HepG2 (cell line): ENCODE data around the gene LCN12. TPM values are rescaled to one million over a fixed set of nuclear protein-coding genes. Genes with fewer than 3 reads are reported as not detected.

Experiments
- ASH2L ChIP-seq: fragments of 300-600, 200-600 bp; sonication (generic); IDR thresholded peaks from 2 replicates; pipeline ENCODE4 v1.7.0; 2017; ENCODE audit warnings: low read depth, mild to moderate bottlenecking, moderate library complexity, mixed read lengths, low read length; ENCODE audit not compliant: insufficient read length
- DNMT3B ChIP-seq: conservative IDR thresholded peaks from 2 replicates; pipeline ENCODE4 v1.6.1; 2016; ENCODE audit warnings: missing biosample characterization, control low read depth
- HOXA7 ChIP-seq: sonication (generic); formaldehyde crosslinking; IDR thresholded peaks from 2 replicates; pipeline ENCODE4 v1.8.1; 2022; ENCODE audit warnings: mild to moderate bottlenecking, missing genetic modification reagents, moderate library complexity
- SALL1 ChIP-seq: sonication (generic); formaldehyde crosslinking; IDR thresholded peaks from 2 replicates; pipeline ENCODE4 v1.8.0; 2022; ENCODE audit warnings: mild to moderate bottlenecking, missing genetic modification reagents
- ZFP41 ChIP-seq: sonication (generic); formaldehyde crosslinking; IDR thresholded peaks from 2 replicates; pipeline ENCODE4 v1.4.0; 2020; ENCODE audit warnings: mild to moderate bottlenecking, missing genetic modification reagents, borderline replicate concordance
- ZNF225 ChIP-seq: sonication (generic); formaldehyde crosslinking; IDR thresholded peaks from 2 replicates; pipeline ENCODE4 v1.4.0; 2020; ENCODE audit warnings: mild to moderate bottlenecking, missing genetic modification reagents
- ZNF276 ChIP-seq: sonication (generic); formaldehyde crosslinking; IDR thresholded peaks from 2 replicates; pipeline ENCODE4 v1.4.0; 2020; ENCODE audit warnings: mild to moderate bottlenecking, low read depth, missing genetic modification reagents
- ZNF292 ChIP-seq: sonication (generic); formaldehyde crosslinking; IDR thresholded peaks from 2 replicates; pipeline ENCODE4 v1.8.1; 2022; ENCODE audit warnings: mild to moderate bottlenecking, low read depth, missing genetic modification reagents, borderline replicate concordance
- ZNF468 ChIP-seq: sonication (generic); formaldehyde crosslinking; IDR thresholded peaks from 2 replicates; pipeline ENCODE4 v1.8.0; 2022; ENCODE audit warnings: mild to moderate bottlenecking, moderate library complexity, missing genetic modification reagents
- ZNF512 ChIP-seq: sonication (generic); formaldehyde crosslinking; IDR thresholded peaks from 2 replicates; pipeline ENCODE4 v1.4.0; 2020; ENCODE audit warnings: mild to moderate bottlenecking, missing genetic modification reagents
- ZNF512B ChIP-seq: sonication (generic); formaldehyde crosslinking; IDR thresholded peaks from 2 replicates; pipeline ENCODE4 v1.5.1; 2020; ENCODE audit warnings: missing genetic modification reagents, mild to moderate bottlenecking, borderline replicate concordance
- ZSCAN30 ChIP-seq: sonication (generic); formaldehyde crosslinking; IDR thresholded peaks from 2 replicates; pipeline ENCODE4 v1.5.0; 2020; ENCODE audit warnings: mild to moderate bottlenecking, missing genetic modification reagents
- polyA plus RNA-seq, 8 experiments: library from polyadenylated mRNA; depleted of rRNA in 3 of 8; stranded (reverse) in 7 of 8; unstranded in 1 of 8; fragments of >200 nt; fragmentation: Illumina TruSeq in 4 of 8; extraction: Trizol in 4 of 8; gene quantifications; 2 replicates each; pipeline versions ENCODE4 v1.2.1 to v1.2.3, GENCODE V29; 2011 to 2016; ENCODE audit warnings: low read depth in 4 of 8, missing spikeins in 1 of 8, mixed read lengths in 1 of 8; ENCODE audit not compliant: insufficient read depth in 1 of 8
- total RNA-seq, 5 experiments: library from RNA; depleted of rRNA; stranded (reverse); fragments of >200 nt; fragmentation: Illumina TruSeq; extraction: Trizol; gene quantifications; 2 replicates each; pipeline ENCODE4 v1.2.3, GENCODE V29; 2016; ENCODE audit warnings: low read depth in 1 of 5
- TF ChIP-seq, protein P1 (sequence below): sonication (generic); formaldehyde crosslinking; IDR thresholded peaks from 2 replicates; pipeline ENCODE4 v1.8.0; 2022; ENCODE audit warnings: missing genetic modification reagents, mild to moderate bottlenecking, inconsistent platforms, borderline replicate concordance
- TF ChIP-seq, protein P2 (sequence below): sonication (generic); formaldehyde crosslinking; IDR thresholded peaks from 2 replicates; pipeline ENCODE4 v1.4.0; 2020; ENCODE audit warnings: mild to moderate bottlenecking, low read depth, missing genetic modification reagents
- TF ChIP-seq, protein P3 (sequence below): sonication (generic); formaldehyde crosslinking; IDR thresholded peaks from 2 replicates; pipeline ENCODE4 v1.8.1; 2023; ENCODE audit warnings: mild to moderate bottlenecking, inconsistent platforms, moderate library complexity, missing genetic modification reagents, borderline replicate concordance
- TF ChIP-seq, protein P4 (sequence below): sonication (generic); formaldehyde crosslinking; IDR thresholded peaks from 2 replicates; pipeline ENCODE4 v1.5.0; 2020; ENCODE audit warnings: missing genetic modification reagents

LCN12 gene
- total and polyA plus RNA-seq, 2 of the 13 experiments (the other 11 are each of a cell fraction or from before 2014, with no cell fraction given) = 3.4 to 6.9 TPM

DNA sequence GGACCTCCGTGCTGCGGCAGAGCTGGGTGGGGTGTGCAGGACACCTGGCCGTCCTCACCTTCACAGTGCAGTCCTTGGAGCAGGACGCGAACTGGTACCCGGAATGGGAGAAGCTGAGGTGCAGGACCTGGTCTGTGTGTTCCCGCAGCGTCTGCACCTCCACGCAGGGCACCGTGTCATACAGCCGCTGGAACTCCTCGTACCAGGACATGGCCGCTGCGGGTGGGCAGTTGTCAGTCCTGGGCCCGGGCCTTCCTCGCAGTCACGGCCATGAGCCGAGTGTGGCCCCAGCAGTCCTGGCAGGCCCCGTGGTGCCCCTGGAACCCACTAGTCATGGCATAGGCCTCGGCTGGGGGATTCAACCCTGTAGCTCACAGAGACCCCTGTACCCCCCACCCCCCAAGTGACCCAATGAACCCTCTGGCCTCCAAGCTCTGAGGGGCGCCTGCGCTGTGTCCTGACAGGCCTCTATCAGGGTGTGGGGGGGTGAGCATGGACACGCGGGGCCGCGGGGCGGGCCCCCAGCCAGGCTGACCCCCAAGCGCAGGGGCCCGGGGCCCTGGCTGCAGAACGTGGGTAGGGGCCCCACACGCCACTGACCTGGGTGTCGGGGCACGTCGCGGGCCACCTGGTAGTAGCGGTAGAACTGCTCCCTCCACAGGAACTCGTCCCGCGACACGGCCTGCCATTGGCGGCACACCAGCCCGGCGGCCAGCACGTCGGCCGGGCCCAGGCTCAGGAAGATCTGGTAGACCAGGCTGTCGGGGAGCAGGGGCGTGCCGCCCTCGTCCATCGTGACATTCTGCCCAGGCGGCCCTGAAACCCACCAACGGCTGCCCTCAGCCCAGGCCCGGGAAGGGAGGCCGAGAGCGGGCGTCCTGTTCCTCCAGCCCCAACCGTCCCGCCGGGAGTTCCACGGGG, 8.5 kb upstream of the LCN12 start (continued):
- TF ChIP-seq ZNF512B (no peak), SALL1 (CRISPR knock-in tag) (peak; percentile 12; the same call in 1 of the 2 replicates), DNMT3B (CRISPR knock-in tag) (no peak), ASH2L (no peak), ZNF225 (CRISPR knock-in tag) (no peak), HOXA7 (CRISPR knock-in tag) (no peak), ZNF468 (CRISPR knock-in tag) (no peak), ZNF292 (CRISPR knock-in tag) (no peak), ZSCAN30 (CRISPR knock-in tag) (no peak), ZFP41 (CRISPR knock-in tag) (no peak), ZNF276 (CRISPR knock-in tag) (0 out of 2 replicates have a peak, but pooled peaks have one; percentile 51), ZNF512 (CRISPR knock-in tag) (no peak)
- TF ChIP-seq, protein P1, sequence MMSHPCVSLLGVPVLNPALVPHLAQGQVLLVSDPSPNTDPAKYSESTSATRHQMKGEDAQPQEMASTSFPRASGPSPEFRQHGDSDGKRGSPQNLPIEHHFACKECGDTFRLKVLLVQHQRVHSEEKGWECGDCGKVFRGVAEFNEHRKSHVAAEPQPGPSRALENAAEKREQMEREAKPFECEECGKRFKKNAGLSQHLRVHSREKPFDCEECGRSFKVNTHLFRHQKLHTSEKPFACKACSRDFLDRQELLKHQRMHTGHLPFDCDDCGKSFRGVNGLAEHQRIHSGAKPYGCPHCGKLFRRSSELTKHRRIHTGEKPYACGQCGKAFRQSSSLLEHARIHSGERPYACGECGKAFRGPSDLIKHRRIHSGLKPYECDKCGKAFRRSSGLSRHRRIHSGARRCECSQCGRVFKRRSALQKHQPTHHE = 0 out of 2 replicates have a peak, but pooled peaks have one; percentile 35
- TF ChIP-seq, protein P2, sequence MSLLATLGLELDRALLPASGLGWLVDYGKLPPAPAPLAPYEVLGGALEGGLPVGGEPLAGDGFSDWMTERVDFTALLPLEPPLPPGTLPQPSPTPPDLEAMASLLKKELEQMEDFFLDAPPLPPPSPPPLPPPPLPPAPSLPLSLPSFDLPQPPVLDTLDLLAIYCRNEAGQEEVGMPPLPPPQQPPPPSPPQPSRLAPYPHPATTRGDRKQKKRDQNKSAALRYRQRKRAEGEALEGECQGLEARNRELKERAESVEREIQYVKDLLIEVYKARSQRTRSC (CRISPR knock-in tag) = 0 out of 2 replicates have a peak, but pooled peaks have one; percentile 13
- TF ChIP-seq, protein P3, sequence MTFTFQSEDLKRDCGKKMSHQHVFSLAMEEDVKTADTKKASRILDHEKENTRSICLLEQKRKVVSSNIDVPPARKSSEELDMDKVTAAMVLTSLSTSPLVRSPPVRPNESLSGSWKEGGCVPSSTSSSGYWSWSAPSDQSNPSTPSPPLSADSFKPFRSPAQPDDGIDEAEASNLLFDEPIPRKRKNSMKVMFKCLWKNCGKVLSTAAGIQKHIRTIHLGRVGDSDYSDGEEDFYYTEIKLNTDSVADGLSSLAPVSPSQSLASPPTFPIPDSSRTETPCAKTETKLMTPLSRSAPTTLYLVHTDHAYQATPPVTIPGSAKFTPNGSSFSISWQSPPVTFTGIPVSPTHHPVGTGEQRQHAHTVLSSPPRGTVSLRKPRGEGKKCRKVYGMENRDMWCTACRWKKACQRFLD = no peak
- TF ChIP-seq, protein P4, sequence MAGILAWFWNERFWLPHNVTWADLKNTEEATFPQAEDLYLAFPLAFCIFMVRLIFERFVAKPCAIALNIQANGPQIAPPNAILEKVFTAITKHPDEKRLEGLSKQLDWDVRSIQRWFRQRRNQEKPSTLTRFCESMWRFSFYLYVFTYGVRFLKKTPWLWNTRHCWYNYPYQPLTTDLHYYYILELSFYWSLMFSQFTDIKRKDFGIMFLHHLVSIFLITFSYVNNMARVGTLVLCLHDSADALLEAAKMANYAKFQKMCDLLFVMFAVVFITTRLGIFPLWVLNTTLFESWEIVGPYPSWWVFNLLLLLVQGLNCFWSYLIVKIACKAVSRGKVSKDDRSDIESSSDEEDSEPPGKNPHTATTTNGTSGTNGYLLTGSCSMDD (CRISPR knock-in tag) = no peak
